Stimulated activated CD8-positive, alpha-beta memory T cell treated with anti-CD3 and anti-CD28 coated beads, Interleukin-2, amount 100 ng/mL, for 1 hour (primary cell): Measurements from ENCODE around the gene IFT25.
"Not testable (repeated sequence)": the region's sequence is repeated elsewhere in the genome, so short reads cannot be mapped to it uniquely, and the experiment has no call there.

Experiments used
- DNase-seq, 2 donors: peaks; one replicate each; pipeline ENCODE4 v3.0.0-alpha.2; 2020; ENCODE audit warnings: low read depth in 2 of 2

Gene IFT25

GRCh38 chr1:53889304-53890298 lies 55.9 kb downstream of the IFT25 start, which contains the start of gene YIPF1:
Gene YIPF1 (minus strand): TSS chr1:53889797. CDS start chr1:53888937, 860 bp downstream.
- peak; percentile 70 to 71 for DNase-seq

GRCh38 chr1:53888681-53889080 lies 56.8 kb downstream of the IFT25 start:
- DNase-seq = no peak

GRCh38 chr1:53883600-53883999 lies 61.9 kb downstream of the IFT25 start:
- DNase-seq = not testable (repeated sequence)

GRCh38 chr1:53881853-53882252 lies 63.6 kb downstream of the IFT25 start:
- not testable (repeated sequence) for DNase-seq

- DNase-seq = no peak
Measured at GRCh38 chr1:53878492-53879105, 66.9 kb downstream of the IFT25 start.

GRCh38 chr1:53875150-53875549 lies 70.3 kb downstream of the IFT25 start:
- DNase-seq = not testable (repeated sequence)

GRCh38 chr1:53871773-53872484 lies 73.6 kb downstream of the IFT25 start:
- no peak for DNase-seq
